NCI-H226 (cell line): Measurements from ENCODE around the gene NCAN.
"Not testable (repeated sequence)": the region's sequence is repeated elsewhere in the genome, so short reads cannot be mapped to it uniquely, and the experiment has no call there.

Source experiments
- DNase-seq: peaks from one replicate; pipeline ENCODE4 v3.0.0-alpha.2; 2015

The NCAN gene

GRCh38 chr19:19211499-19212420 is at the start of gene NCAN:
Gene NCAN, plus strand, starts transcription at chr19:19211958. Its CDS starts 4,996 bp downstream, at chr19:19216954.
- no peak for DNase-seq

- DNase-seq: no peak
Observed at GRCh38 chr19:19162495-19162894, 49.3 kb upstream of the NCAN start.

GRCh38 chr19:19165396-19165795 is 46.4 kb upstream of the NCAN start:
- DNase-seq: no peak

GRCh38 chr19:19167612-19168011 is 44.1 kb upstream of the NCAN start:
- DNase-seq: no peak

GRCh38 chr19:19169236-19170052 is 42.3 kb upstream of the NCAN start:
- no peak for DNase-seq

- peak; percentile 71 for DNase-seq
Observed at GRCh38 chr19:19170053-19170872, 41.5 kb upstream of the NCAN start, which contains the start of gene MEF2B. Gene MEF2B, minus strand, starts transcription at chr19:19170263. Its CDS starts 19,528 bp downstream, at chr19:19150735.

- DNase-seq: no peak
Observed at GRCh38 chr19:19170873-19171672, 40.7 kb upstream of the NCAN start.

- no peak for DNase-seq
Observed at GRCh38 chr19:19171821-19172532, 39.8 kb upstream of the NCAN start.

- not testable (repeated sequence) for DNase-seq
Observed at GRCh38 chr19:19173243-19173642, 38.5 kb upstream of the NCAN start.

GRCh38 chr19:19176950-19177349 is 34.8 kb upstream of the NCAN start:
- DNase-seq: no peak

- DNase-seq: no peak
Observed at GRCh38 chr19:19179548-19180441, 32.0 kb upstream of the NCAN start.

GRCh38 chr19:19181488-19181998 is 30.2 kb upstream of the NCAN start:
- DNase-seq: no peak

- DNase-seq: peak; percentile 13
Observed at GRCh38 chr19:19185853-19186740, 25.7 kb upstream of the NCAN start.

GRCh38 chr19:19186742-19187141 is 25.0 kb upstream of the NCAN start:
- DNase-seq: no peak

GRCh38 chr19:19191768-19192077 is 20.0 kb upstream of the NCAN start:
- no peak for DNase-seq

- peak; percentile 95 for DNase-seq
Observed at GRCh38 chr19:19192078-19192882, 19.5 kb upstream of the NCAN start, which contains the start of the genes BORCS8 and RFXANK. Gene BORCS8, minus strand, starts transcription at chr19:19192152. Its CDS starts 35 bp downstream, at chr19:19192117. Gene RFXANK, plus strand, starts transcription at chr19:19192258. Its CDS starts 1,689 bp downstream, at chr19:19193947.

GRCh38 chr19:19192910-19193423 is 18.8 kb upstream of the NCAN start:
- no peak for DNase-seq

GRCh38 chr19:19193926-19194325 is 17.8 kb upstream of the NCAN start:
- DNase-seq: no peak
